ENCODE measurements around the gene DRAM1. TPM values are rescaled to one million over a fixed set of nuclear protein-coding genes. Genes with fewer than 3 reads are reported as not detected.

Gene DRAM1
- total RNA-seq, 1 experiment from 2014 or later: 6.5 TPM

- Histone ChIP-seq H3K9me3 (ENCODE audit: control insufficient read depth, low read depth, low read length) (no peaks in the 10 kb centered on the region), H3K4ac (ENCODE audit: low read depth, low read length) (no peak overlapping the region), H3K23ac (ENCODE audit: insufficient read length, low read depth, low read length) (no peak overlapping the region), H4K8ac (replicated peaks; ENCODE audit: insufficient read length, low read depth, low read length) (no peak overlapping the region), H2BK15ac (ENCODE audit: low read depth, low read length) (no peak overlapping the region), H3T11ph (ENCODE audit: low read length) (no peak overlapping the region), H4K91ac (ENCODE audit: insufficient read length, low read depth, low read length) (no peak overlapping the region), H3K4me1 (ENCODE audit: insufficient read depth, low read length) (peaks cover 2% of the 10 kb centered on the region; the same call in 1 of the 2 replicates), H3K79me1 (ENCODE audit: insufficient read depth, low read depth, low read length, poor library complexity, severe bottlenecking) (peaks cover 2% of the 10 kb centered on the region), H3K9ac (ENCODE audit: extremely low read depth, insufficient read length, low read length) (no peak overlapping the region), H3K27me3 (ENCODE audit: insufficient read depth, low read length) (no peaks in the 10 kb centered on the region), H3K27ac (ENCODE audit: insufficient read length, low read depth, low read length) (no peak overlapping the region), H3K23me2 (ENCODE audit: insufficient read length, low read depth, low read length, poor library complexity, severe bottlenecking) (no peaks in the 10 kb centered on the region), H2BK12ac (ENCODE audit: insufficient read length, low read depth, low read length) (no peak overlapping the region), H3K56ac (ENCODE audit: insufficient read length, low read depth, low read length) (no peak overlapping the region), H2AFZ (ENCODE audit: low read length) (no peak overlapping the region), H2AK5ac (ENCODE audit: insufficient read length, low read length) (no peak overlapping the region), H3K18ac (ENCODE audit: insufficient read length, low read depth, low read length) (no peak overlapping the region), H2BK5ac (ENCODE audit: insufficient read length, low read length) (no peak overlapping the region), H3K79me2 (ENCODE audit: insufficient read depth, low read length) (no peaks in the 10 kb centered on the region), H3K14ac (ENCODE audit: insufficient read depth, low read length) (no peak overlapping the region), H3K4me2 (ENCODE audit: insufficient read depth, insufficient read length, low read length) (no peak overlapping the region), H4K20me1 (ENCODE audit: control insufficient read depth, insufficient read depth, insufficient read length) (no peaks in the 10 kb centered on the region), H4K5ac (ENCODE audit: insufficient read length, low read depth, low read length) (no peak overlapping the region), H2BK120ac (ENCODE audit: low read depth, low read length, poor library complexity, severe bottlenecking) (no peak overlapping the region), H2BK20ac (ENCODE audit: low read depth, low read length, poor library complexity, severe bottlenecking) (no peak overlapping the region)
- no peak overlapping the region for H3K4me3 Mint-ChIP-seq
- no peaks in the 10 kb centered on the region for H3K27me3 Mint-ChIP-seq (ENCODE audit: low read depth)
- no peak for DNase-seq
- no peak for TF ChIP-seq CTCF (conservative IDR thresholded peaks at IDR 0.05)
- no peak overlapping the region for H3K27ac Mint-ChIP-seq
- H3K36me3 Mint-ChIP-seq (ENCODE audit: insufficient read depth in 1 of 3, low read depth in 3 of 3): no peaks in the 10 kb centered on the region
- H3K9me3 Mint-ChIP-seq: no peaks in the 10 kb centered on the region
- peaks cover 3 to 5% of the 10 kb centered on the region in 2 experiments; a peak in 1 of 4 replicates for H3K4me1 Mint-ChIP-seq
- WGBS (ENCODE audit: extremely low coverage, insufficient read length, low lambda C conversion rate): no CpG with 5 or more reads among the region's 3 CpGs
Observed at GRCh38 chr12:101891462-101891971, 14.1 kb downstream of the DRAM1 start.
